NB4 (cell line): ENCODE data around the gene BCAR3.

Experiments used
- CTCF ChIP-seq: IDR thresholded peaks from one replicate; pipeline ENCODE4 v1.5.1; 2012; ENCODE audit warnings: low read depth, low read length
- MYC ChIP-seq: IDR thresholded peaks from 2 replicates; pipeline ENCODE4 v1.6.1; 2011; ENCODE audit warnings: low read depth, low read length

- TF ChIP-seq CTCF (no peak), MYC (no peak)
These were observed 64.5 kb downstream of the BCAR3 start for GRCh38 chr1:93616996-93617669.
